ENCODE results near the gene DNAJC16. TPM values are rescaled to one million over a fixed set of nuclear protein-coding genes. Genes with fewer than 3 reads are reported as not detected.

Gene DNAJC16
- total RNA-seq, 2 donors from 2014 or later = 23.1 to 31.6 TPM

DNA sequence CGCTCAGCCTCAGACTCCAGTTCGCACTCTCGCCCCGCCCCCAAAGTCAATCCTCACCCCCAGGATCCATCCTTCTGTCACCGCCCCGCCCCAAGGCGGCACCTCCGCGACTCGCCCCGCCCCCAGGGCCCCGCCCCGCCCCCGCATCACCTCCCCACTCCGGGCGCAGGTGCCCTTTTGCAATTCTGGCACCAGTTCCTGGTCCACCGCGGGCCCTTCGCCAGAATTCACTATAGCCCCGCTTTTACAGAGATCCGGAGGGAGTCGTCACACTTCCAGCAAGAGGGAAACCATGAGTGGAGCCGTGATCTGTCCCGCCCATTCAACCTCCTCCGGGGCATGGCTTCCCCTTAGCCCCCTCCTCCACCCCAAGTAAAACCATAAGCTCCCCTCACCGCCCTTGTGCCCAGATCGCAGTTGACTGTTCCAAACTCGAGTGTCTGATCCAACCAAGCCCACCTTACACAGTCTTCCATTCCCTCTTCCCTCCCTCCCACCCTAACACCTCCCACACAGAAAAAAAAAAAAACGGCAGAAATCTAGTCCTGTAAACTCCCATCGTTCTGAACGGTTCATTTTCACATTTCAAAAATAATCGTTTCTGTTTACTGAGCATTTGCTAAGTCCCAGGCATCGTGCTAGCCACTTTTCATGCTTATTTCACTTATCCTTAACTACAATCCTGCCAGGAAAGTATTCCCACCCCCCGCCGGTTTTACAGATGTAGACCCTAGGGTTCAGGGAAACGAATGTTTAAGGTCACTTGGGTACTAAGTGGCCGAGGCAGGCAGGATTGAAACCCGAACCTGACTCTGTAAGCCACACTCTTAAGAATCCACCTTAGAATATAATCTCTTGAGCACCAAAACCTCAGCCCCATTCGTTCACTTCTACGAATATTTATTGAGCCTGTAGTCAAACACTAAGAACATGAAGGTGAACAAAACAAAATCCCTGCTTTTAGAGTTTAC lies 1.3 kb upstream of the DNAJC16 start:
- WGBS, 2 experiments (ENCODE audit: insufficient coverage in 1 of 2, insufficient read length in 1 of 2) = 0 to 2% methylated on average over 13 to 40 of the region's 40 CpGs
- DNase-seq = peak; percentile 66
- Histone ChIP-seq H3K36me3 (ENCODE audit: control insufficient read depth, insufficient read depth, low read length) (peaks cover 12% of the 10 kb centered on the region), H3K4me3 (ENCODE audit: low read length) (peak overlapping the region; percentile 79), H3K4me1 (ENCODE audit: control insufficient read depth, insufficient read depth, low read length) (no peaks in the 10 kb centered on the region), H3K27me3 (ENCODE audit: control insufficient read depth, insufficient read depth, low read length, poor library complexity, severe bottlenecking) (no peaks in the 10 kb centered on the region), H3K27ac (ENCODE audit: low read depth, low read length) (no peak overlapping the region), H3K9me3 (ENCODE audit: control insufficient read depth, low read length) (no peaks in the 10 kb centered on the region), H3K9ac (ENCODE audit: extremely low read depth, low read length, poor library complexity, severe bottlenecking) (peak overlapping the region; percentile 38)
- Mint-ChIP-seq H3K27me3 (ENCODE audit: insufficient read depth) (no peaks in the 10 kb centered on the region), H3K4me3 (peak overlapping the region; percentile 82), H3K27ac (peak overlapping the region; percentile 100), H3K36me3 (ENCODE audit: low read depth) (peaks cover 7% of the 10 kb centered on the region), H3K4me1 (peaks cover 30% of the 10 kb centered on the region), H3K9me3 (no peaks in the 10 kb centered on the region)
- TF ChIP-seq, protein P1, sequence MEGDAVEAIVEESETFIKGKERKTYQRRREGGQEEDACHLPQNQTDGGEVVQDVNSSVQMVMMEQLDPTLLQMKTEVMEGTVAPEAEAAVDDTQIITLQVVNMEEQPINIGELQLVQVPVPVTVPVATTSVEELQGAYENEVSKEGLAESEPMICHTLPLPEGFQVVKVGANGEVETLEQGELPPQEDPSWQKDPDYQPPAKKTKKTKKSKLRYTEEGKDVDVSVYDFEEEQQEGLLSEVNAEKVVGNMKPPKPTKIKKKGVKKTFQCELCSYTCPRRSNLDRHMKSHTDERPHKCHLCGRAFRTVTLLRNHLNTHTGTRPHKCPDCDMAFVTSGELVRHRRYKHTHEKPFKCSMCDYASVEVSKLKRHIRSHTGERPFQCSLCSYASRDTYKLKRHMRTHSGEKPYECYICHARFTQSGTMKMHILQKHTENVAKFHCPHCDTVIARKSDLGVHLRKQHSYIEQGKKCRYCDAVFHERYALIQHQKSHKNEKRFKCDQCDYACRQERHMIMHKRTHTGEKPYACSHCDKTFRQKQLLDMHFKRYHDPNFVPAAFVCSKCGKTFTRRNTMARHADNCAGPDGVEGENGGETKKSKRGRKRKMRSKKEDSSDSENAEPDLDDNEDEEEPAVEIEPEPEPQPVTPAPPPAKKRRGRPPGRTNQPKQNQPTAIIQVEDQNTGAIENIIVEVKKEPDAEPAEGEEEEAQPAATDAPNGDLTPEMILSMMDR (conservative IDR thresholded peaks at IDR 0.05) = no peak

DNA sequence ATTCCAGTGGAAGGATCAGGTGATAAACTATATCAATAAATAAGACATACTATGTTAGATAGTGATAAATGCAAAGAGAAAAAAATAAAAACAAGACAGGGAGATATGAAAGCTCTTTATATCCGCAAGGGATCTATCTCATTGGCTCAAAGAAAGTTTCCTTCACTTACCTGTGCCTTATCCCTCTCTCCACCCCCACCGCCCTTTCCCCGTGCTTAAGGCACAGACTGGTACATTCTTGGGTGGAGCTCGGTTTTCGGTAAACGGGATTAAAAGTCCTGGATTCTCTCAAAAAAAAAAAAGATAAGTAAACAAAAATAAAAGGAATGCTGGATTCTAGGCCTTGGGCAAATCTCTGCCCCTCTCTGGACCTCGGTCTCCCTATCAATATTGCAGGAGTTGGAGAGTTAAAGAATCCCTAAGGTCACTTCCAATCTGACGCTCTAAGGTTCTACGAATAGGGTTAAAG lies 593 bp upstream of the DNAJC16 start:
- peak overlapping the region; percentile 42 for H3K27ac ChIP-seq (ENCODE audit: low read depth, low read length)
- H3K9me3 ChIP-seq (ENCODE audit: control insufficient read depth, low read length) = no peaks in the 10 kb centered on the region
- 0 to 6% methylated on average over 1 to 9 of the region's 9 CpGs for WGBS, 2 experiments (ENCODE audit: insufficient coverage in 1 of 2, insufficient read length in 1 of 2)
- Mint-ChIP-seq H3K36me3 (ENCODE audit: low read depth) (peaks cover 14% of the 10 kb centered on the region), H3K9me3 (no peaks in the 10 kb centered on the region), H3K4me3 (peak overlapping the region; percentile 82), H3K4me1 (peaks cover 30% of the 10 kb centered on the region), H3K27me3 (ENCODE audit: insufficient read depth) (no peaks in the 10 kb centered on the region), H3K27ac (peak overlapping the region; percentile 100)
- H3K27me3 ChIP-seq (ENCODE audit: control insufficient read depth, insufficient read depth, low read length, poor library complexity, severe bottlenecking) = no peaks in the 10 kb centered on the region
- DNase-seq = no peak
- peaks cover 18% of the 10 kb centered on the region for H3K36me3 ChIP-seq (ENCODE audit: control insufficient read depth, insufficient read depth, low read length)
- TF ChIP-seq, protein P1 (conservative IDR thresholded peaks at IDR 0.05) = no peak
- peak overlapping the region; percentile 38 for H3K9ac ChIP-seq (ENCODE audit: extremely low read depth, low read length, poor library complexity, severe bottlenecking)
- H3K4me1 ChIP-seq (ENCODE audit: control insufficient read depth, insufficient read depth, low read length) = no peaks in the 10 kb centered on the region
- peak overlapping the region; percentile 79 for H3K4me3 ChIP-seq (ENCODE audit: low read length)

DNA sequence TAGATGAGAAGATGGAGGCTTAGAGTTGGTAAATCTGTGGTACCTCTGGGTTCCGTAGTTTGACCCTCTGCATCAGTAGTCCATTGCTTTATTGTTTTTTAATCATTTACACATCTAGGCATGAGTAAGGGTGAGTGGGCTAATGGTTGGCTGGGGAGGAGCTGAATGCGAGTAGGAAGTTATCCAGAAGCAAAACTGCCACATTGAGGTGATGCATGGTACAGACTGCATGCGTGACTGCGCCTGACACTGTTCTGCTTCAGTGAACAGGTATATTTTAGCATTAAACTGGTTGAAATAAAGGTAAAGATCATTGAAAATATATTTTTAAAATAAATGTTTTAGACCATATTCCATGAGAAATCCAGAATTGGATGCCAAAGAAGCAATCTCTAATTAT lies 4.4 kb downstream of the DNAJC16 start:
- Histone ChIP-seq H3K27ac (ENCODE audit: low read depth, low read length) (no peak overlapping the region), H3K4me3 (ENCODE audit: low read length) (no peak overlapping the region), H3K9ac (ENCODE audit: extremely low read depth, low read length, poor library complexity, severe bottlenecking) (no peak overlapping the region), H3K36me3 (ENCODE audit: control insufficient read depth, insufficient read depth, low read length) (peaks cover 42% of the 10 kb centered on the region), H3K9me3 (ENCODE audit: control insufficient read depth, low read length) (no peaks in the 10 kb centered on the region), H3K4me1 (ENCODE audit: control insufficient read depth, insufficient read depth, low read length) (no peaks in the 10 kb centered on the region), H3K27me3 (ENCODE audit: control insufficient read depth, insufficient read depth, low read length, poor library complexity, severe bottlenecking) (no peaks in the 10 kb centered on the region)
- no peaks in the 10 kb centered on the region for H3K27me3 Mint-ChIP-seq (ENCODE audit: insufficient read depth)
- 99 to 100% methylated on average over 1 to 4 of the region's 4 CpGs for WGBS, 2 experiments (ENCODE audit: insufficient coverage in 1 of 2, insufficient read length in 1 of 2)
- H3K4me1 Mint-ChIP-seq = peaks cover 11% of the 10 kb centered on the region
- DNase-seq = no peak
- H3K4me3 Mint-ChIP-seq = no peak overlapping the region
- TF ChIP-seq, protein P1 (conservative IDR thresholded peaks at IDR 0.05) = no peak
- no peaks in the 10 kb centered on the region for H3K9me3 Mint-ChIP-seq
- peaks cover 29% of the 10 kb centered on the region for H3K36me3 Mint-ChIP-seq (ENCODE audit: low read depth)
- H3K27ac Mint-ChIP-seq = no peak overlapping the region
